HG03342 (cell line): ENCODE data around the gene ZNF683.
"Not testable (repeated sequence)": the region's sequence is repeated elsewhere in the genome, so short reads cannot be mapped to it uniquely, and the experiment has no call there.

Source experiments
- ATAC-seq: cut with Tn5 transposase; IDR thresholded peaks from one replicate; pipeline ENCODE4 v1.9.1; 2021; ENCODE audit warnings: mild to moderate bottlenecking, moderate library complexity; ENCODE audit not compliant: unreplicated experiment

The ZNF683 gene

GRCh38 chr1:26387447-26387846 is 14.9 kb upstream of the ZNF683 start:
- no peak for ATAC-seq

GRCh38 chr1:26385063-26385462 is 12.5 kb upstream of the ZNF683 start:
- not testable (repeated sequence) for ATAC-seq

GRCh38 chr1:26384076-26384475 is 11.5 kb upstream of the ZNF683 start:
- no peak for ATAC-seq

- ATAC-seq = no peak
These were observed 6.3 kb upstream of the ZNF683 start for GRCh38 chr1:26378879-26379251.

GRCh38 chr1:26378088-26378878 is 5.7 kb upstream of the ZNF683 start:
- ATAC-seq = peak; percentile 83

- no peak for ATAC-seq
These were observed 3.5 kb upstream of the ZNF683 start for GRCh38 chr1:26376050-26376449.

GRCh38 chr1:26375081-26375480 is 2.5 kb upstream of the ZNF683 start:
- no peak for ATAC-seq

- ATAC-seq = not testable (repeated sequence)
These were observed 1.8 kb upstream of the ZNF683 start for GRCh38 chr1:26374361-26374760.

- no peak for ATAC-seq
These were observed 1.2 kb upstream of the ZNF683 start for GRCh38 chr1:26373789-26374188.

- no peak for ATAC-seq
These were observed 731 bp upstream of the ZNF683 start for GRCh38 chr1:26373281-26373680.

- ATAC-seq = no peak
These were observed 511 bp downstream of the ZNF683 start for GRCh38 chr1:26372039-26372438.

- no peak for ATAC-seq
These were observed 1.8 kb downstream of the ZNF683 start for GRCh38 chr1:26370591-26371382.

GRCh38 chr1:26368486-26368885 is 4.1 kb downstream of the ZNF683 start:
- ATAC-seq = no peak

GRCh38 chr1:26368006-26368405 is 4.5 kb downstream of the ZNF683 start:
- no peak for ATAC-seq

- ATAC-seq = no peak
These were observed 5.1 kb downstream of the ZNF683 start for GRCh38 chr1:26367441-26367840.

GRCh38 chr1:26364956-26365355 is 7.6 kb downstream of the ZNF683 start:
- no peak for ATAC-seq

GRCh38 chr1:26363549-26364448 is 8.8 kb downstream of the ZNF683 start:
- peak; percentile 53 for ATAC-seq

GRCh38 chr1:26362331-26362730 is 10.2 kb downstream of the ZNF683 start:
- no peak for ATAC-seq

GRCh38 chr1:26361605-26362122 is 10.9 kb downstream of the ZNF683 start:
- ATAC-seq = no peak

- no peak for ATAC-seq
These were observed 11.5 kb downstream of the ZNF683 start for GRCh38 chr1:26360807-26361604.
